HepG2 (cell line): ENCODE measurements around the gene SPATC1L. TPM values are rescaled to one million over a fixed set of nuclear protein-coding genes. Genes with fewer than 3 reads are reported as not detected.

ENCODE experiments used
- AKAP8 ChIP-seq: sonication (generic); formaldehyde crosslinking; IDR thresholded peaks from 2 replicates; pipeline ENCODE4 v1.5.1; 2020; ENCODE audit warnings: mild to moderate bottlenecking, missing genetic modification reagents
- AKNA ChIP-seq: sonication (generic); formaldehyde crosslinking; IDR thresholded peaks from 2 replicates; pipeline ENCODE4 v1.4.0; 2020; ENCODE audit warnings: missing genetic modification reagents, borderline replicate concordance
- EP300 ChIP-seq, 3 experiments: sonication (generic) in 1 of 3; formaldehyde crosslinking in 1 of 3; IDR thresholded peaks; 2 replicates each; pipeline versions ENCODE4 v1.5.1 to v1.6.1; 2011 to 2020; ENCODE audit warnings: low read depth in 2 of 3, low read length in 2 of 3, borderline replicate concordance in 1 of 3, improper control_type of control experiment in 1 of 3, mild to moderate bottlenecking in 1 of 3, missing genetic modification reagents in 1 of 3, moderate library complexity in 1 of 3
- GFI1 ChIP-seq: sonication (generic); formaldehyde crosslinking; IDR thresholded peaks from 2 replicates; pipeline ENCODE4 v1.5.0; 2020; ENCODE audit warnings: missing genetic modification reagents, mild to moderate bottlenecking, borderline replicate concordance
- KDM5B ChIP-seq: sonication (generic); formaldehyde crosslinking; IDR thresholded peaks from 2 replicates; pipeline ENCODE4 v1.4.0; 2020; ENCODE audit warnings: missing genetic modification reagents, mild to moderate bottlenecking, borderline replicate concordance
- MATR3 ChIP-seq: sonication (generic); formaldehyde crosslinking; IDR thresholded peaks from 2 replicates; pipeline ENCODE4 v1.4.0; 2020; ENCODE audit warnings: missing genetic modification reagents
- MAZ ChIP-seq, 2 experiments: sonication (generic) in 1 of 2; formaldehyde crosslinking in 1 of 2; IDR thresholded peaks; 2 replicates each; pipeline versions ENCODE4 v1.5.0 to v1.6.1; 2012 to 2020; ENCODE audit warnings: low read depth in 2 of 2, mild to moderate bottlenecking in 2 of 2, borderline replicate concordance in 1 of 2, improper control_type of control experiment in 1 of 2, low read length in 1 of 2, missing genetic modification reagents in 1 of 2, moderate library complexity in 1 of 2
- MXI1 ChIP-seq: IDR thresholded peaks from 3 replicates; pipeline ENCODE4 v1.6.1; 2012; ENCODE audit warnings: low read depth, low read length, inconsistent platforms, borderline replicate concordance
- SMAD1 ChIP-seq: sonication (generic); formaldehyde crosslinking; IDR thresholded peaks from 2 replicates; pipeline ENCODE4 v1.4.0; 2020; ENCODE audit warnings: missing genetic modification reagents, low read depth, mild to moderate bottlenecking, borderline replicate concordance
- TBX2 ChIP-seq: sonication (generic); formaldehyde crosslinking; IDR thresholded peaks from 2 replicates; pipeline ENCODE4 v1.5.0; 2020; ENCODE audit warnings: missing genetic modification reagents, mild to moderate bottlenecking, borderline replicate concordance
- UBTF ChIP-seq: sonication (generic); formaldehyde crosslinking; IDR thresholded peaks from 2 replicates; pipeline ENCODE4 v1.4.0; 2020; ENCODE audit warnings: mild to moderate bottlenecking, missing genetic modification reagents
- ZBTB7A ChIP-seq: sonication (generic); formaldehyde crosslinking; IDR thresholded peaks from 2 replicates; pipeline ENCODE4 v1.8.0; 2022; ENCODE audit warnings: mild to moderate bottlenecking, missing genetic modification reagents
- ZNF18 ChIP-seq: sonication (generic); formaldehyde crosslinking; IDR thresholded peaks from 2 replicates; pipeline ENCODE4 v1.8.0; 2022; ENCODE audit warnings: mild to moderate bottlenecking, missing genetic modification reagents; ENCODE audit not compliant: insufficient replicate concordance
- ZNF282 ChIP-seq: fragments of 450-650 bp; IDR thresholded peaks from 2 replicates; pipeline ENCODE4 v1.6.1; 2018; ENCODE audit not compliant: partially characterized antibody
- ZNF382 ChIP-seq: sonication (generic); formaldehyde crosslinking; IDR thresholded peaks from 2 replicates; pipeline ENCODE4 v1.5.0; 2020; ENCODE audit warnings: missing genetic modification reagents, mild to moderate bottlenecking, borderline replicate concordance
- ZNF460 ChIP-seq: sonication (generic); formaldehyde crosslinking; IDR thresholded peaks from 2 replicates; pipeline ENCODE4 v1.5.1; 2020; ENCODE audit warnings: missing genetic modification reagents, mild to moderate bottlenecking, borderline replicate concordance
- ZNF549 ChIP-seq: sonication (generic); formaldehyde crosslinking; IDR thresholded peaks from 2 replicates; pipeline ENCODE4 v1.5.0; 2020; ENCODE audit warnings: missing genetic modification reagents
- ZNF660 ChIP-seq: sonication (generic); formaldehyde crosslinking; IDR thresholded peaks from 2 replicates; pipeline ENCODE4 v1.5.1; 2020; ENCODE audit warnings: mild to moderate bottlenecking, low read depth, missing genetic modification reagents, borderline replicate concordance
- ZNF703 ChIP-seq: sonication (generic); formaldehyde crosslinking; IDR thresholded peaks from 2 replicates; pipeline ENCODE4 v1.5.1; 2020; ENCODE audit warnings: missing genetic modification reagents, mild to moderate bottlenecking, moderate library complexity, borderline replicate concordance
- ZNF746 ChIP-seq: sonication (generic); formaldehyde crosslinking; IDR thresholded peaks from 2 replicates; pipeline ENCODE4 v1.8.0; 2022; ENCODE audit warnings: mild to moderate bottlenecking, missing genetic modification reagents
- polyA plus RNA-seq, 8 experiments: library from polyadenylated mRNA; depleted of rRNA in 3 of 8; stranded (reverse) in 7 of 8; unstranded in 1 of 8; fragments of >200 nt; fragmentation: Illumina TruSeq in 4 of 8; extraction: Trizol in 4 of 8; gene quantifications; 2 replicates each; pipeline versions ENCODE4 v1.2.1 to v1.2.3, GENCODE V29; 2011 to 2016; ENCODE audit warnings: low read depth in 4 of 8, missing spikeins in 1 of 8, mixed read lengths in 1 of 8; ENCODE audit not compliant: insufficient read depth in 1 of 8
- total RNA-seq, 5 experiments: library from RNA; depleted of rRNA; stranded (reverse); fragments of >200 nt; fragmentation: Illumina TruSeq; extraction: Trizol; gene quantifications; 2 replicates each; pipeline ENCODE4 v1.2.3, GENCODE V29; 2016; ENCODE audit warnings: low read depth in 1 of 5

The SPATC1L gene
- total and polyA plus RNA-seq, 2 of the 13 experiments (the other 11 are each of a cell fraction or from before 2014, with no cell fraction given), result 1.4 to 3.3 TPM

- TF ChIP-seq TBX2 (CRISPR knock-in tag) (no peak), UBTF (CRISPR knock-in tag) (no peak), KDM5B (CRISPR knock-in tag) (no peak), EP300 (IDR thresholded peaks at IDR 0.05; ENCODE audit: low read depth in 2 of 2, low read length in 2 of 2) (no peak), EP300 (CRISPR knock-in tag; IDR thresholded peaks at IDR 0.05; ENCODE audit: borderline replicate concordance) (no peak), ZNF746 (CRISPR knock-in tag) (no peak), ZNF282 (no peak), MXI1 (no peak), ZNF382 (CRISPR knock-in tag) (no peak), AKAP8 (CRISPR knock-in tag) (no peak), SMAD1 (CRISPR knock-in tag) (no peak), ZBTB7A (no peak), ZNF703 (CRISPR knock-in tag) (no peak), ZNF660 (CRISPR knock-in tag) (no peak), ZNF549 (CRISPR knock-in tag) (no peak), GFI1 (CRISPR knock-in tag) (no peak), MATR3 (no peak), MAZ (IDR thresholded peaks at IDR 0.05; ENCODE audit: borderline replicate concordance, low read depth, low read length) (no peak), MAZ (CRISPR knock-in tag; IDR thresholded peaks at IDR 0.05; ENCODE audit: low read depth) (no peak), ZNF460 (no peak), AKNA (CRISPR knock-in tag) (no peak), ZNF18 (CRISPR knock-in tag) (no peak)
Observed at GRCh38 chr21:46226920-46227599, 42.8 kb upstream of the SPATC1L start (continued).
